SK-N-SH (cell line): ENCODE measurements around the gene NEU4.
"Not testable (repeated sequence)": the region's sequence is repeated elsewhere in the genome, so short reads cannot be mapped to it uniquely, and the experiment has no call there.

Experiments
- CTCF ChIP-seq: fragments of 200-600 bp; sonication (generic); IDR thresholded peaks from 2 replicates; pipeline ENCODE4 v1.6.1; 2017; ENCODE audit warnings: antibody characterized with exemption, mild to moderate bottlenecking, moderate library complexity
- ELF1 ChIP-seq: IDR thresholded peaks from 2 replicates; pipeline ENCODE4 v1.4.0; 2012
- EP300 ChIP-seq, 2 experiments: IDR thresholded peaks; 2 replicates each; pipeline versions ENCODE4 v1.4.0 to v1.6.1; 2012; ENCODE audit warnings: borderline replicate concordance in 1 of 2, low read depth in 1 of 2, low read length in 1 of 2
- NRF1 ChIP-seq: IDR thresholded peaks from 2 replicates; pipeline ENCODE4 v1.6.1; 2012; ENCODE audit warnings: low read depth, mild to moderate bottlenecking, low read length
- POLR2AphosphoS5 ChIP-seq: IDR thresholded peaks from 2 replicates; pipeline ENCODE4 v1.6.1; 2012; ENCODE audit warnings: low read depth, low read length
- REST ChIP-seq: IDR thresholded peaks from 2 replicates; pipeline ENCODE4 v1.6.1; 2012; ENCODE audit warnings: mild to moderate bottlenecking, low read depth, low read length, moderate library complexity
- SIN3A ChIP-seq: IDR thresholded peaks from 2 replicates; pipeline ENCODE4 v1.6.1; 2012; ENCODE audit warnings: low read depth, mild to moderate bottlenecking, low read length, moderate library complexity, borderline replicate concordance

GRCh38 chr2:241817821-241818215, 8.8 kb downstream of the NEU4 start:
- not testable (repeated sequence) for TF ChIP-seq REST; CTCF; ELF1; EP300 (IDR thresholded peaks at IDR 0.05; ENCODE audit: borderline replicate concordance in 1 of 2, low read depth in 1 of 2, low read length in 1 of 2); SIN3A; NRF1; POLR2AphosphoS5
